ENCODE measurements around the gene PCCA. TPM values are rescaled to one million over a fixed set of nuclear protein-coding genes. Genes with fewer than 3 reads are reported as not detected.

PCCA gene
- total RNA-seq, 1 donor from 2014 or later: 72.5 TPM

- DNase-seq (no peak), ATAC-seq (no peak)
- intact Hi-C loops (cut with micrococcal nuclease): no loop called here
Observed at GRCh38 chr13:100506600-100507422, 417.9 kb downstream of the PCCA start.

GRCh38 chr13:100508455-100508854 lies 419.6 kb downstream of the PCCA start:
- intact Hi-C loops (cut with micrococcal nuclease): no loop called here
- DNase-seq: no peak
- no peak for ATAC-seq

- ATAC-seq: no peak
- DNase-seq: no peak
- intact Hi-C loops (cut with micrococcal nuclease): no loop called here
Observed at GRCh38 chr13:100508996-100509395, 420.1 kb downstream of the PCCA start.

- ATAC-seq (no peak), DNase-seq (no peak)
- intact Hi-C loops (cut with micrococcal nuclease): loop anchor here (10.0 kb wide), 1 partner anchor 586 kb away; no protein-coding TSS in a partner anchor
Observed at GRCh38 chr13:100510208-100510957, 421.5 kb downstream of the PCCA start.

- DNase-seq: no peak
- ATAC-seq: peak; percentile 45
- intact Hi-C loops (cut with micrococcal nuclease): loop anchor here (10.0 kb wide), 1 partner anchor 587 kb away; no protein-coding TSS in a partner anchor
Observed at GRCh38 chr13:100511466-100511865, 422.6 kb downstream of the PCCA start.

GRCh38 chr13:100512422-100512821 lies 423.5 kb downstream of the PCCA start:
- ATAC-seq: no peak
- intact Hi-C loops (cut with micrococcal nuclease): loop anchor here (10.0 kb wide), 1 partner anchor 588 kb away; no protein-coding TSS in a partner anchor

GRCh38 chr13:100513171-100513570 lies 424.3 kb downstream of the PCCA start:
- intact Hi-C loops (cut with micrococcal nuclease): loop anchor here (10.0 kb wide), 1 partner anchor 588 kb away; no protein-coding TSS in a partner anchor
- no peak for DNase-seq
- no peak for ATAC-seq

More at GRCh38 chr13:100512422-100512821, 423.5 kb downstream of the PCCA start:
- DNase-seq: no peak

GRCh38 chr13:100513987-100514670 lies 425.2 kb downstream of the PCCA start:
- intact Hi-C loops (cut with micrococcal nuclease): loop anchor here (2.0 to 10.0 kb wide), 2 partner anchors 589 to 857 kb away; no protein-coding TSS in a partner anchor
- ATAC-seq (peak; percentile 79), DNase-seq (no peak)

GRCh38 chr13:100514788-100515409 lies 426.0 kb downstream of the PCCA start:
- DNase-seq: peak; percentile 87
- ATAC-seq: peak; percentile 93
- intact Hi-C loops (cut with micrococcal nuclease): loop anchor here (2.0 to 10.0 kb wide), 2 partner anchors 590 to 858 kb away; no protein-coding TSS in a partner anchor

GRCh38 chr13:100515410-100515800 lies 426.5 kb downstream of the PCCA start:
- ATAC-seq (no peak), DNase-seq (no peak)
- intact Hi-C loops (cut with micrococcal nuclease): loop anchor here (2.0 to 10.0 kb wide), 2 partner anchors 591 to 859 kb away; no protein-coding TSS in a partner anchor

GRCh38 chr13:100517135-100517534 lies 428.2 kb downstream of the PCCA start:
- intact Hi-C loops (cut with micrococcal nuclease): loop anchor here (10.0 kb wide), 1 partner anchor 592 kb away; no protein-coding TSS in a partner anchor
- no peak for DNase-seq
- no peak for ATAC-seq

GRCh38 chr13:100517728-100518127 lies 428.8 kb downstream of the PCCA start:
- ATAC-seq (no peak), DNase-seq (no peak)
- intact Hi-C loops (cut with micrococcal nuclease): loop anchor here (10.0 kb wide), 1 partner anchor 593 kb away; no protein-coding TSS in a partner anchor

- ATAC-seq: no peak
- no peak for DNase-seq
- intact Hi-C loops (cut with micrococcal nuclease): loop anchor here (10.0 kb wide), 1 partner anchor 594 kb away; no protein-coding TSS in a partner anchor
Observed at GRCh38 chr13:100518394-100519062, 429.6 kb downstream of the PCCA start.

- ATAC-seq (no peak), DNase-seq (no peak)
- intact Hi-C loops (cut with micrococcal nuclease): loop anchor here (10.0 kb wide), 1 partner anchor 595 kb away; no protein-coding TSS in a partner anchor
Observed at GRCh38 chr13:100519626-100520025, 430.7 kb downstream of the PCCA start.

- no peak for DNase-seq
- intact Hi-C loops (cut with micrococcal nuclease): no loop called here
- no peak for ATAC-seq
Observed at GRCh38 chr13:100520936-100521850, 432.3 kb downstream of the PCCA start.

GRCh38 chr13:100521851-100522617 lies 433.1 kb downstream of the PCCA start:
- ATAC-seq: no peak
- intact Hi-C loops (cut with micrococcal nuclease): no loop called here
- no peak for DNase-seq
